Stimulated activated CD4-positive, alpha-beta T cell treated with anti-CD3 and anti-CD28 coated beads, Interleukin-1b, Interleukin-23, amount 100 ng/mL, for 1 hour (primary cell): ENCODE results near the gene CHST11.

Source experiments
- DNase-seq, 2 donors: peaks; one replicate each; pipeline ENCODE4 v3.0.0-alpha.2; 2020; ENCODE audit warnings: low read depth in 2 of 2

The CHST11 gene

GRCh38 chr12:104480826-104481440 lies 24.2 kb downstream of the CHST11 start:
- no peak for DNase-seq

- DNase-seq: no peak
These were observed 25.4 kb downstream of the CHST11 start for GRCh38 chr12:104482113-104482512.

GRCh38 chr12:104482748-104483147 lies 26.0 kb downstream of the CHST11 start:
- no peak for DNase-seq

- DNase-seq: no peak
These were observed 27.3 kb downstream of the CHST11 start for GRCh38 chr12:104484079-104484478.

GRCh38 chr12:104485651-104486362 lies 29.1 kb downstream of the CHST11 start:
- no peak for DNase-seq

GRCh38 chr12:104486363-104486750 lies 29.6 kb downstream of the CHST11 start:
- no peak for DNase-seq

- no peak for DNase-seq
These were observed 30.4 kb downstream of the CHST11 start for GRCh38 chr12:104486943-104487819.

GRCh38 chr12:104488374-104488773 lies 31.6 kb downstream of the CHST11 start:
- no peak for DNase-seq

GRCh38 chr12:104490186-104490585 lies 33.4 kb downstream of the CHST11 start:
- DNase-seq: no peak

GRCh38 chr12:104490850-104491249 lies 34.1 kb downstream of the CHST11 start:
- DNase-seq: no peak

GRCh38 chr12:104493496-104493895 lies 36.7 kb downstream of the CHST11 start:
- DNase-seq: no peak

- peak in 1 of 2 donors; percentile 39 for DNase-seq
These were observed 37.5 kb downstream of the CHST11 start for GRCh38 chr12:104494137-104494792.

GRCh38 chr12:104494793-104495158 lies 38.0 kb downstream of the CHST11 start:
- DNase-seq: no peak

GRCh38 chr12:104495786-104496185 lies 39.0 kb downstream of the CHST11 start:
- DNase-seq: no peak

- no peak for DNase-seq
These were observed 39.6 kb downstream of the CHST11 start for GRCh38 chr12:104496336-104496735.

- DNase-seq: no peak
These were observed 41.6 kb downstream of the CHST11 start for GRCh38 chr12:104498211-104498801.

GRCh38 chr12:104499668-104500332 lies 43.1 kb downstream of the CHST11 start:
- no peak for DNase-seq

GRCh38 chr12:104501115-104501514 lies 44.4 kb downstream of the CHST11 start:
- no peak for DNase-seq

- DNase-seq: no peak
These were observed 44.9 kb downstream of the CHST11 start for GRCh38 chr12:104501660-104502059.

- DNase-seq: no peak
These were observed 45.5 kb downstream of the CHST11 start for GRCh38 chr12:104502217-104502616.

- no peak for DNase-seq
These were observed 45.9 kb downstream of the CHST11 start for GRCh38 chr12:104502638-104503037.
